GM23338 (cell line): ENCODE data around the gene FOXE3. TPM values are rescaled to one million over a fixed set of nuclear protein-coding genes. Genes with fewer than 3 reads are reported as not detected.

Experiments used
- polyA plus RNA-seq: library from polyadenylated mRNA; unstranded; fragments of >200 nt; fragmentation: Nextera tagmentation; extraction: Ambion mirVana; gene quantifications from 2 replicates; pipeline ENCODE4 v1.2.1, GENCODE V29; 2016
- total RNA-seq: library from RNA; depleted of rRNA; stranded (reverse); fragments of >200 nt; shearing (Covaris generic); gene quantifications from 2 replicates; pipeline ENCODE4 v1.2.3, GENCODE V29; 2014; rRNA removed

Gene FOXE3
- total and polyA plus RNA-seq, 2 experiments from 2014 or later: not detected

Other genes starting within 250 kb of the FOXE3 start
- not detected in 2 replicates for gene PDZK1IP1, start 226.2 kb upstream of the FOXE3 start, total RNA-seq
- gene PDZK1IP1, start 226.2 kb upstream of the FOXE3 start, polyA plus RNA-seq: not detected in 2 replicates
- not detected in 2 replicates for gene TAL1, start 184.1 kb upstream of the FOXE3 start, total RNA-seq
- not detected in 2 replicates for gene TAL1, start 184.1 kb upstream of the FOXE3 start, polyA plus RNA-seq
- 31.1 and 38.2 TPM in 2 replicates for gene STIL, start 102.1 kb upstream of the FOXE3 start, total RNA-seq
- 15.1 and 15.6 TPM in 2 replicates for gene STIL, start 102.1 kb upstream of the FOXE3 start, polyA plus RNA-seq
- 25.2 and 28.6 TPM in 2 replicates for gene CMPK1, start 82.5 kb upstream of the FOXE3 start, total RNA-seq
- gene CMPK1, start 82.5 kb upstream of the FOXE3 start, polyA plus RNA-seq: 19.0 and 22.8 TPM in 2 replicates
- 0.28 TPM in 1 of 2 replicates, not detected in the other for gene FOXD2, start 21.8 kb downstream of the FOXE3 start, total RNA-seq
- not detected in 2 replicates for gene FOXD2, start 21.8 kb downstream of the FOXE3 start, polyA plus RNA-seq